Epidermal melanocyte (primary cell): ENCODE results near the gene SEMA3A.

Source experiments
- DNase-seq: peaks from one replicate; pipeline ENCODE4 v3.0.0; 2011; ENCODE audit warnings: low spot score; ENCODE audit not compliant: insufficient read length

The SEMA3A gene

DNA sequence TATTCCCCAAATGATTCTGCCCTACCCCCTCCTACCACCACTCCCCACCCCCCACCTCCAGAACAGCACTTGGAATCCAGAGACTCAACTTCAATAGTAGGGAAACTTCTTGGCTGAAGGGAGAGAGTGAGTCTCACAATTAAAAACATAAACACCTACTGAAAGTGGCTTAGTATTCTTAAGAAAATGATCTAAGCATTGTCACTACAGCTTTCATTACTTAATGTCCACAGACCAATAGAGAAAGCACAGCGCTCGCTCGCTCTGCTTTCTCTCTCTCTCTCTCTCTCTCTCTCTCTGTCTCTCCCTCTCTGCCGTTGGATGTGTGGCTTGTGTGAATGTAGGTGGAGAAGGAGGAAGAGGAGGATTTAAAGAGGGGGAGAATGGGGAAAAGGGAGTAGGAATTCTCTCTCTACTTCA, 1.5 kb upstream of the SEMA3A start:
- no peak for DNase-seq

DNA sequence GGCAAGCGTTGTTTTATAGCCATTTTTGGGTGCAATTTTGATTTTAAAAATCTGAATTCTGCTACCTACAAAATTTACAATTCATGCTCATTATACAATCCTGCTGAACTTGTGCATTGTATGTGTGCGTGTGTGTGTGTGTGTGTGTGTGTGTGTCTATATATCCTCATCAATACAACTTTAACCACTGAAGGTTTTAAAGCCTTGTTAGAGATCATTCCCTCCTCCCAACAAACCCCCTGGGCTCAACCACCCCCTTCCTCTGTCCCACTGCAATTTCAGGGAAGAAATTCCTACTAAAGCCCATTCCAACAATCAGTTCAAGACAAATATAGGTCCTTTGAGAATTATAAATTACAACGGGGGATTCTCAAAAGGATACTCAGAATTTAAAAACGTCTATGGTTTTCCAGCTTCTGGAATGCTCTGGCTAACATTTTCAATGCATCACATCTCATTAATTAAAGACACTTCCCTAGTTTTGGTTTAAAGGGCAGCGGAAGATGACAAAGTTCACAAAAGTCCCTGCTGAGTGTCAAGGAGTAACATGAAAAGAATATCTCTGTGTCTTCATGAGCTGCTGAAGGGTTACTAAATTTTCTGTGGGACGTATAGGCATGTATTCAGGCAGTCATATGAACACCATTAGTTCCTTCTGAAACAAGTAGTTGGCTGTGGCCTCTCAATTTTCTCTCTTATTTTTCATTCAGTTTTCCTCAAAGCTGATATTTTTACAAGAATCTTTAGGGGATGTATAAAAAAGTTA, 889 bp upstream of the SEMA3A start:
- DNase-seq: no peak

DNA sequence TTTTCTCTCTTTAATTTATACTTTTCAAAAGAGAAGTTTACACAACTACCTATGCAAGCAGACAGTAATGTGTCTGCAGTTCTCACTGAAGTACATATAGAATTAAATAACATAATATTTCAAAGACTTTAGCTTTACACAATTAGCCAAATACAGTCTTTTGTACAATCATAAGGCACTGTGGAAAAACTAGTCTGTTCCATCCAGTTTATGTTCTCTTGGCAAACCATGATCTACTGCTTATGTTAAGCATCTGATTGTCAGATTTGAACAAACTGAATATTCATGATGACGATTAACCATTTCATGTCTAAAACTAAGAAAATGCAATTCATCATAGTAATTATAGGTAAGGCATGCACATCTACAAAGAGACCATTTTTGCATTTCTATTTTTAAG, 842 bp downstream of the SEMA3A start:
- no peak for DNase-seq

DNA sequence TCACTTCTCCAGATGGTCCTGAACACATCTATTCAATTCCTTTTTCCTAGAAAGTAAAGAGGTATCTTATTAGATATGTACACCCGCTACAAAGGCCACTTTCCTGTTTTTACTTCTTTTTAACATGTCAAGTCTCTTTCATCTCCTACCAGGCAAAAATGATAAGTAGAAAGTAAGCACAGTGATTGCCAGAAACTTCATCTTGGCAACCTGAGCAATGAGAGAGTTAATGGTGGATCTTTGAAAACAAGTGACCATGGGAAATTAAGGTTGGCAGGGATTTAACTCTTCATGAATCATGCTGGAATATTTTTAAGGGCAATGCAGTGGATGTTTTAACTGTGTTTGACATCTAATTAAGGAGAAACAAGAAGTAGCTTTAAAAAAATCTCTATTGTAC, 2.7 kb downstream of the SEMA3A start:
- DNase-seq: no peak

DNA sequence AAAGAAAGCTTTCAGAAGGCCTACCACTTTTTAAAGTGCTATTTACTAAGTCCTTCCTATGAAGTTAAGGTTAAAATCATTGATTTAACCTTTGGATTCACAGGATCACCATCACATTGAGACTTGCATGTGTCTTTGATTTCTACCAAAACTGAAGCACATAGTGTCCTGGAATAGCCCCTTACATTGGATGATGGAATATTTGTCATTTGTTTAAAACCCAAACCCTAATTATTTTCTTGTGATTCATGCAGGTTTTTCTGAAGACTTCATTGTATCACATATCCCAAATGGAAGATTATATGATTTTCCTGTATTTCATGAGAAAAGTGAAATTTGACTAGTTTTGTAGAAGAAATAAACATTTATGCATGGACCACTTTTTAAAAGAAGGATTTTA, 3.3 kb downstream of the SEMA3A start:
- DNase-seq: no peak

DNA sequence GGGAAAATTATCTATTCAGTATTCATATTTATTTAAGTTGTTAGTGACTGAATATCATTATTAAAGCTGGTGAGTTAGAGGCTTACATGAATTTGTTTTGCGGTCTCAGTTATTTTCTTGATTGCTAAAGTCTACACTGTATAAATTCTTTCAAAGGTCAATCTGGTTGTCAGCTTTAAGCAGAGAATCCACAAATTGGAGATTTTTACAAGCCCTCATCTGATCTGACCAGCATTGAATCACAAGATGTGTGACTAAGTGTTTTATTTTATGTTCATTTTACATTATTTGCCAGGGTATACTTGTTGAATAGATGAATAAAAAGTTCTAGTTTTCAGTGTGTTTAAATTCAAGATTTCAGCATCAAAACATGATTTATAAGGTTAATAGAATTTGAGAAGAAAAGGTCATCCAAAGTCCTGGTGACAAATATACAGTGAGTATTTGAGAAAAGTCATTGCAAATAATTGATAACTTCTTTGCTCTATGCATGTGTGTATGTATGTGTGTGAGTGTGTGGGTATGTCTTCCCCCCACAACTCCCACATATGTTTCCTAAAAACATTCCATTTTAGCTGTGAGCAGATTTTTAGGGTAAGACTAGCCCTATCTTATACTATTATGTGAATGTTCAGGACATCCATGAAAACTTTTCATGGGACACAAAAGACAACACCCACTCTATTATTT, 4.4 kb downstream of the SEMA3A start:
- no peak for DNase-seq

DNA sequence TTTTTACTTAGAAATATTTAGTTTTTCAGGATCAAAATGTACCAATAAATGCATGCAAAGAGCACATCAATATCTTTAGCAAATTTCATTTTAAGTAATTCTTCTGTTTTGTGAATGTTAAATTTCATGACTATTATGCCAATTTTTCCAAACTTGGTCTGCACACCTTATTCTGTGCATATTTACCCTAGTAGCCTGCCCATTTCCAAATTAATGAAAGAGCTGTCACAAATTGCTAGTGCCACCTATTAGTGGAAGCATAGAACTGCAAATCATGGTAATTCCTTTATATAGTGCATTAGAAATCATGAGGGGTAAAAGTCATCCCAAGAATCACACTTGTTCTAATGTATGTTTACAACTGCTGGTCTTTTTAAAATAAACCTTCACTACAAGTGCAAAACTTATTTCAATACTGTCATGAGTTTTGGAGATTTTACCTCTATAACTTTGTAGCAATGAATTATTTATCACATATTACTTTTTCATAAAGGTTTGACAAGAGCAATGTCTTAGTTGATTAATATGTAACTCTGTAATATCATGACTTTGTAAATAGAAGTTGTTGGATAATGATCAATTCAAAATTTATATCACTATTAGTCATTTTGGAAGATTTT, 5.7 kb downstream of the SEMA3A start:
- no peak for DNase-seq

DNA sequence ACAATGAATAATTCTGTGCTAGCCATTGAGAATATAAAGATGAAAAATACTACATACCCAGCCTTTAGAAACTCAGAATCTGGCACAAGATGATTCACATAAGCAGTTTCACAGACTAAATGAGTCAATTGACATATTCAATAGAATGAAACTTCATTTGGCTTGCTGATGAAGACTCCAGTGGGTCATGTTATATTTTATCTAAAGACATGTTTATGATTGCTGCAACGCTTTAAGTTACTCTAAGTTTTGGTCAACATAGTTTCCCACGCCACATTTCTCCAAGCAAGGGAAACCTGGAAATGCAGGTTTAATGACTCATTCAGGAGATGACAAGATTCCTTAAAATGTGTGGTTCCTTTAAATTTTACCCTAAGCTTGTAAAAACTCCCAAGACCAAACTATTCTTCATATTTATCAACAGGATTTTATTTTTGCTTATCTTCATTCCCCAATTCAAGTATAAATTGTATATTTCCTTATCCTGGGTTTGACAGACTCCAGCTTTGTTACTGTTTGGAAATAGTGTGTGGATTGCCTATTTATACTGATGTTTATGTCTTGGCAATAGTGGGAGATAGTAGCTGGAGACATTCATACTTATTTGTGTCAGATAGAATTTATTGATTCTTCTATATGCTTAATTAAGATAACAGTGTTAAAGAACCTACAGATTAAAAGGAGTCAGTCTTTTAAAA, 6.6 kb downstream of the SEMA3A start:
- DNase-seq: no peak

DNA sequence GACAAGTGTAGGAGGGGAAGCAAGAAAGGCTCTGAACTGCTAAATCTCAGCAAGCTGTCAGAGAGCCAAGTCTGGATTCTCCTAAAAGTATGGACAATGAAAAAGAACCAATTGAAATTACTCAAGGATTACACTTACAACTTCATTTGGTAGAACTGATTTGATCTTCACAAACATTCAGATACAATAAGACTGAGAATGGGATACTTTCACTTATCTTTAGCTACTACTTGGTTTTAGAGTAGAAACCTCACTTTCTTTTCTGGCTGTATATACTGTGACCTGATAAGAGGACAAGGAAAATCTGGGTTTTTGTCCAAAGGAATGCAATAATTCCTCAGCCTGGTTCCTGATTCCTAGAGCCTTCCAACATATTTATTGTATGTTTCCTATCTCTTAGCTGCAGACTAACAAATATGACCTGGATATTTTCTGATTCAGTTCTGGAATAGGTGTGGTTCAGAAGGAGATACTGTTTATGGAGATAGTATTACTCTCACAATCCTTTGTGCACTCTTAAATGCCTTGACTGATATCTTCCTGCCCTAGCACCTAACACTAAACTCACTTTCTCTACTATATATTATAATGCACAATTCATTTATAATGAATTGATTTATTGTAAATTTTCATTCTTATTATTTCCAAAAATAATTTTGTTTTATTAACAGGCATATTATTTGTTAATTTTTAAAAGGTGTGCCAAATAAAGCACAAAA, 7.3 kb downstream of the SEMA3A start:
- no peak for DNase-seq

DNA sequence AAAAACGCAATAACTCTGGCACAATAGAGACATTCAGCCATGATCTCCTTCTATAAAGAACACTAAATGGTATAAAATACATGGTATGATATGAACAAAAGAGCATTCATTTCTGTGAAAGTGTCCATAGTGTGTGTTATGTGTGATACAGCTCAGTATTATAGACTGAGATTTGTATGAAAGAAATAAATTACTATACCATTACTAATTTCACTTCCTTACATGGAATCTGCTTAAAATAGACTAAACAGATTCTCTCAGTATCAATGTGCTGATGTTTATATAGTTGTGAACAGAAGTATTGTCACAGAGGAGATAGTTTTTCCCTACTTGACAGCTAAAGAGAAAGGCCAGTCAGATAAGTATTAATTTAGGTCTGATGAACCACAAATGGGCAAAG, 10.8 kb downstream of the SEMA3A start:
- no peak for DNase-seq

DNA sequence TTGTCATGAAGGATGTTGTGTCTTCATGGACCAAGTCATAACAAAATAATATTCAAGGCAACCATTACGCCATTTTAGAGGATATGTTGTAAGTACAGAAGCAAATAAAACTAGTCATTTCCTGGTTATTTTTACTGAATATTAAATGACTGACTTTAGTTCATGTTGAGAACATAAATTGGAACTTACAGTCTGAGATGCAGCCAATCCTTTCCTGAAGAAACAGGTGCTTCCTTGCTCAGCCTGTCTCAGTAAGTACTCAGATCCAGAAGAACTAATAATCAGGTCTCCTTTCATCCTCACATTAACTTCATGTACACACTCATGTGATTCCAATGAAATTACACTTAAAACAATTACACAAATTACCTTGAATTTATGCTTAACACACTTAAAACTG, 12.3 kb downstream of the SEMA3A start:
- DNase-seq: no peak

DNA sequence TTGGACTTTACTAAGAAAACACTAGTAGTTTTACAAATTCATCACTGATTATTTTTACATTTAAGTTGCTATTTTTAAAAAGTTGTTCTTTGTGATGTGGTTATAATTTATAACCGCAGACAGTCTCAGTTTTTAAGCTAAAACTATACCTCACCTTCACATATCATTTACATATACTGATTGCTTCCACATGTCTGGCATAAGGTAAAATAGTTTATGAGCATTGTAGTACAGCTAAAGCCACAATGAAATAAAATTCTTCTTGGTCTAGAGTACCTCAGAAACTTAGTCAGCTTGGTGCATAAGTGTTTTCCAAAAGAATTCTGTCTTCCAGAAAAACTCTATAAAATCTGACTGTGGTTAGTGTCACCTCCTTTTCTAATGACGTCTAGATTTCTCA, 13.0 kb downstream of the SEMA3A start:
- no peak for DNase-seq

DNA sequence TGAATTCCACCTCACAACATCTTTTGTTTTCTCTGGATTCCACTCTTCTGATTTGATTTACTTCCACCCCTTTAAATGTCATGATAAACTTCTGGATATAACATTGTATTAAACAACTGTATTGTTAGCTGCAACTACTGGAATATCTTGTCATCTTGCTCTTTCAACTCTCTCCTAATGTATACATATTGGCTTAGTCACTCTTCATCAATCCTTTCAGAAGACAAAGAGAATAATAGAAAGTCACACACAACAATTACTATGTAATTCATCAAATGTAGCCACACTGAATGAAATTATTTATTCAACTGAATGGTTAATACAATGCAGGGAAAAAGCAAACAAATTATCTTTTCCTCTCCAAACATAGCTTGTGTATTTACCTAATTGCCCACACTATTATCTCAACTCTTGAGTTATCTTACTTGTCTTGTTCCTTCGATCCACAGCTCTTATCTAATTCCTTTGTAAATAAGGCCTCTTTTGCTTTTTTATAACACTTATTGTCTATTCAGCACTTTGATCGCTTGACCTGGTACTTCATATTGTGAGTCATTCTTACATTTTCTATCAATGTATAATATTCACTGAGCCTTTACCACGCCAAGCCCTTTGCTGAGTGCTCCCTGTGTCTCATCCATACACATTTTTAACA, 16.7 kb downstream of the SEMA3A start:
- DNase-seq: no peak

DNA sequence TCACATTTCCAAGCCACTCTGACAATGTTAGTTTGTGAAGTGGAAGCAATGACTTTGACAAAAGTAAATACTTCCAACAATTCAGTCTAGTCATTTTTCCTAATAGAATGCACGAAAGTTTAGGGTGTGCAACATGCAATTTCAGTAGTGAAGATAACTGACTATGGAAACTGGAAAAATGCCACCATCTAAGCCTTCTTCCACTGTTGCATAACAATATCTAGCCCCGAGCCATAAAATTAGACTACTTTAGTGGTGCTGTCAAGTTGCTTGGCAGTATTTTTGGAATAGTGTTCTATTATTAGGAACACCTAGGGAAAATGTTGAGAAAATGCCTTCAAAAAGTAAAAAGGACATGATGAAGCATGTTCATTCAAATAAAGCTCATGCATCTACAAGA, 17.9 kb downstream of the SEMA3A start:
- DNase-seq: no peak

DNA sequence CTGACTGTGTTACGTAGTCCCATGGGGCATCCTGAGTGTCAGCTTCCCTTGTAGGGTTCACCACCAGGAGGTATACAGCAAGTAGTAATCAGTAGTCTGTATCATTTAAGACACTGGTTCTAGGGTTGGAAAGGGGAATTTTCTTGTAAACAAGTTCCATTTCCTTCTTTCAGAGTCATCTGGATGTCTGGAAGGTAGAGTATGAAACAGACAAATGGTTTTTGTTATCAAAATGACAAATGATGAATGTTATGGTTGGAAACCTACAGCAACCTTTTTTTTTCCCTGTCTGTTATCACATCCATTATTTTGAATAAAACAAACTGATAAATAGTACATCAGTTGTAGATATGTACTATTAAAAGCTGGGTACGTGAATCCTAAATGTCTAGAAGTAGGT, 19.1 kb downstream of the SEMA3A start:
- DNase-seq: no peak

DNA sequence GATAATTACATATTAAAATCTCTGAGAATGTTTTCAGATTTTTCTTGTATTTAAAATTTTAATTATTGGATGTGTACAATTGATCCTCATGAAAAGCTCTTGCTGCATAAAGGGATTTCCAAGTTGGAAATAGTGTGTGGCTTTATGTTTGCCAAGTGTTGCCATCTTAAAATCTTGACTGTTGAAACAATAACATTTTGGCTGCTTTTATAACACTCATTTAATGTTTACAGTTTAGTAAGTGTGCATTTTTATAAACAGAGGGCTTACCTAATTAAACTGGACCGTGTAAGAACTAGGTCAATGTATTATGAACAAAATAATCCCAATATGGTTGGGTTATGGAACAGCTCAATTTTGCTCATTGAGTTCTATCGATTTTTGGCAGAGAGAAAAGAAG, 23.9 kb downstream of the SEMA3A start:
- no peak for DNase-seq

DNA sequence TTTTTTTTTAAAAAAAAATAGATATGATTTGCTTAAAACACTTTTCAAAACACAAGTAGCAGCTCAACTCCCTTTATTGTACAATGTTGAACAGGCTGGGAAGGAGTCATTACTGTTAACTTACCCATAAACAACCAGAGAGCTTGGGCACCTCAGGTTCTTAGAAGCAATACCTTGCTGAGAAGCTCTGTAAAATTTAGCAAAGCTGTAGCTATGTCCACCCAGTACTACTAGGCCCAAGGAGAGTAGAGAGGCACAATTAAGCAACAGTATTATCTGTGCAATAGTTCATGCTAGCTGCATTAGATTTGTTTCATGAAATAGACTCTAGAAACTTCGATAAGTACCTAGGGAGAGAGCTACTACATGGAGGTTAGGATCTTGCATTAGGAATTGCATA, 32.0 kb downstream of the SEMA3A start:
- DNase-seq: no peak

DNA sequence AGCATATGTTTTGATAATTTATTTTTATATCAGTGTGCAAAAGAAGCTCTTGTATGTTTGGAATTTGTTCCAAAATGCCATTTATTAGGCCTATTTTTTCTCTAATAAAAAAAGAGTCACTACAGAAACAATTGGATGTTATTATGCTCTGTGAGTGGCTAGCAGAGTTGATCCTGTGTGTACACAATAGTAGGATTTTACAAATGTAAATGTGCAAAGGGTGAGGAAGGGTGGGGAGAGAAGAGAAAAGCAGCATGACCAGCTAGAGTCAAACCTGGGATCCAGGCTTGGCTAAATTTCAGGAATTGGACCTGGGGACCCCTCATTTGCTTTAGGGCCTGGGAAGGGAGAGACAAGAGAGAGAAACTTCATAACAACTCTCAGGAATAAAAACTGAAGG, 32.5 kb downstream of the SEMA3A start:
- DNase-seq: no peak

DNA sequence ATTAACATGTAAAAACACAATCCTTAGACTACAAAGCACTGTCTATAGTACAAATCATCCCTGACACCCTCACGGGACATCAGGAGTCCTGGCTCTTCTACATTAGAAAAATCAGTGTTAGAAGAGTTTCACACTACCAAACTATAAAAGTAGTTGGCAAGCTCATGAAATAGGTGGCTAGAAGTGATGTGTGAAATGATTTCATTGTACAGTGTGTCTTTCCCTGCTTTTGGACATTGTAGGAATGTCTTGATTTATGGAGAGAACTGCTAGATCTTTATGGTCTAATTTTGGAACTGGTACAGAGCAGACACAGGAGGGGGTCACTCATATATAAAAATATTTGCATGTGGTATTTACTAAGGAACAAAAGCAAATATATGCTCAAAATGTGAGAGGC, 33.2 kb downstream of the SEMA3A start:
- no peak for DNase-seq

DNA sequence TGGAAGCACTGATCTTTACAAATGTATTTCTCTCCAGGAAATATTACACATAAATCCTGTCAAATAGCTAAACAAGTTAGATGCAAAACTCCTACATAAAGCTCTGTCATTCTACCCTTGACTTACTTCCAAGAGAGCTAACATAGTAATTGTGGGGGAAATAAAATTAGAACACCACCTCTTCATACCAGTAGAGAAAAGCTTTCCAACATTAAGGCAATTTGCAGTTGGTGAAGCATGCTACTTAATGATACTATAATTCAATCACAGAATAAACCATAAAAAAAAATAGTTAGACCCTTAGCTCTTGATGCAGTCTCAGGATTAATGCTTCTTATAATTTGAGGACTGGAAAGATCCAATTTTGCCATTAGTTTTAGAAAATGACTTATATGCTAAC, 35.2 kb downstream of the SEMA3A start:
- DNase-seq: no peak

DNA sequence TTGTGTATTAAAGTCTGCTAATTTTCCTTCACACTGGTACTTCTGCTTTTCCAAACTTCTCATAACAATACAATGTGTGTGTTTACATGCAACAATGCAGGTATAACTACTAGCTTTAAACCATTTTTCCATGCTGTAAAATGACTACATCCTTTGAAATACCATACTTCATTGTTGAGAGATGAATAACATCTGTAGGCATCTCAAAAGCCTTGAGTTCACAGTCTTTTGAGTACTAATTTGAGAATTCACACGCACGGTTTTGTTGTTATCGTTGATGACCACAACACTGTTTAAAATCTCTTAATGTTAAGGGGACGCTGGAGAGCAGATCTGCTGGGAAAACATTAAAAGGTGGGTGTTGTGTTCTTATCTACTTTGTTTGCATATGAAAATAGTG, 37.4 kb downstream of the SEMA3A start:
- DNase-seq: no peak
